A673 (cell line): ENCODE measurements around the gene BCL7A.

Experiments
- EZH2 ChIP-seq: fragments of 200-600 bp; sonication (generic); IDR thresholded peaks from 2 replicates; pipeline ENCODE4 v1.6.1; 2017; ENCODE audit warnings: borderline replicate concordance, low read depth, mild to moderate bottlenecking, mixed read lengths, antibody characterized with exemption, low read length; ENCODE audit not compliant: poor library complexity, severe bottlenecking
- TF ChIP-seq, protein P1 (sequence below): fragments of 300-800, 200-600 bp; sonication (generic); conservative IDR thresholded peaks from 2 replicates; pipeline ENCODE4 v1.5.1; 2017; ENCODE audit warnings: low read depth, mild to moderate bottlenecking, antibody characterized with exemption, low read length, moderate library complexity, mixed read lengths

DNA sequence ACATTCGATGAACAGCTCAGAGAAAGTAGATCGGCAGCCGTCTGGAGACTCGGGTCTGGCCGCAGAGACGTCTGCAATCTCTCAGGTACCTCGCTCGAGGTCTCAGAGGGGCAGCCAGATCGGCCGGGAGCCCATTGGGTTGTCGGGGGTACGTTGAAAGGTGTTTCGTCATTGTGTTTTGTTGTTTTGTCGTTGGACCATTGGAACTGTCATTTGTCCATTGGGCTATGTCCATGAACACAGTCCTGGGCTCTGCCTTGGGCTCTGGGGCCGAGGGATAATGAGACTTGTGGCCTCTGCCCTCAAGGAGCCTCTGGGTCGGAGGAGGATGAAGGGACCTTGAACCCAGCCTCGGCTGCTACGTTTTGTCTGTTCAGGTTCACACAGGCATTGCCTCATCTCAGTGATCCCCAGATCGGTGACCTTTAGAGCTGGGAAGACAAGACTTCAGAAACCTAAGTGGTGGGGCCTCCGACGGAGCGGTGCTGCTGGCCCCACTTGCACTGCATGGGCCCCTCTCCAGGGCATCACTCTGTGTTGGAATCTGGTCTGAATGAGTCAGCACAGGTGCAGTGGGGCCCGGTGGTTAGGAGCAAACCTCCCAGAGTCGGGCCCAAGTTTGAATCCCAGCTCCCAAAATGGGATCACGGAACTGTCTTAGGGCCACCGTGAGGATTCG lies 33.3 kb downstream of the BCL7A start:
- TF ChIP-seq, protein P1, sequence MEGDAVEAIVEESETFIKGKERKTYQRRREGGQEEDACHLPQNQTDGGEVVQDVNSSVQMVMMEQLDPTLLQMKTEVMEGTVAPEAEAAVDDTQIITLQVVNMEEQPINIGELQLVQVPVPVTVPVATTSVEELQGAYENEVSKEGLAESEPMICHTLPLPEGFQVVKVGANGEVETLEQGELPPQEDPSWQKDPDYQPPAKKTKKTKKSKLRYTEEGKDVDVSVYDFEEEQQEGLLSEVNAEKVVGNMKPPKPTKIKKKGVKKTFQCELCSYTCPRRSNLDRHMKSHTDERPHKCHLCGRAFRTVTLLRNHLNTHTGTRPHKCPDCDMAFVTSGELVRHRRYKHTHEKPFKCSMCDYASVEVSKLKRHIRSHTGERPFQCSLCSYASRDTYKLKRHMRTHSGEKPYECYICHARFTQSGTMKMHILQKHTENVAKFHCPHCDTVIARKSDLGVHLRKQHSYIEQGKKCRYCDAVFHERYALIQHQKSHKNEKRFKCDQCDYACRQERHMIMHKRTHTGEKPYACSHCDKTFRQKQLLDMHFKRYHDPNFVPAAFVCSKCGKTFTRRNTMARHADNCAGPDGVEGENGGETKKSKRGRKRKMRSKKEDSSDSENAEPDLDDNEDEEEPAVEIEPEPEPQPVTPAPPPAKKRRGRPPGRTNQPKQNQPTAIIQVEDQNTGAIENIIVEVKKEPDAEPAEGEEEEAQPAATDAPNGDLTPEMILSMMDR: no peak
- no peak for TF ChIP-seq EZH2
